GM19395 (cell line): Measurements from ENCODE around the gene TRAPPC3L.

ENCODE experiments used
- ATAC-seq: cut with Tn5 transposase; IDR thresholded peaks from one replicate; pipeline ENCODE4 v1.9.1; 2021; ENCODE audit warnings: mild to moderate bottlenecking, moderate library complexity; ENCODE audit not compliant: unreplicated experiment

Gene TRAPPC3L

GRCh38 chr6:116471531-116471930, 74.0 kb downstream of the TRAPPC3L start:
- ATAC-seq: no peak

- ATAC-seq: no peak
Observed at GRCh38 chr6:116468293-116468692, 77.2 kb downstream of the TRAPPC3L start.

GRCh38 chr6:116467514-116467913, 78.0 kb downstream of the TRAPPC3L start:
- ATAC-seq: no peak

- no peak for ATAC-seq
Observed at GRCh38 chr6:116467096-116467495, 78.4 kb downstream of the TRAPPC3L start.

GRCh38 chr6:116465246-116465645, 80.2 kb downstream of the TRAPPC3L start:
- no peak for ATAC-seq

GRCh38 chr6:116463301-116463700, 82.2 kb downstream of the TRAPPC3L start:
- ATAC-seq: no peak

- peak; percentile 76 for ATAC-seq
Observed at GRCh38 chr6:116461932-116462885, 83.3 kb downstream of the TRAPPC3L start.

- peak; percentile 10 for ATAC-seq
Observed at GRCh38 chr6:116461331-116461931, 84.1 kb downstream of the TRAPPC3L start, which contains the start of gene CALHM6. TSS of gene CALHM6 (plus strand) at chr6:116461375. CDS start at chr6:116461930, 555 bp downstream.

- ATAC-seq: no peak
Observed at GRCh38 chr6:116459927-116460326, 85.6 kb downstream of the TRAPPC3L start.

GRCh38 chr6:116458264-116458663, 87.2 kb downstream of the TRAPPC3L start:
- no peak for ATAC-seq

GRCh38 chr6:116456927-116457326, 88.6 kb downstream of the TRAPPC3L start:
- no peak for ATAC-seq

- no peak for ATAC-seq
Observed at GRCh38 chr6:116456106-116456505, 89.4 kb downstream of the TRAPPC3L start.

GRCh38 chr6:116452531-116452930, 93.0 kb downstream of the TRAPPC3L start:
- no peak for ATAC-seq

- ATAC-seq: no peak
Observed at GRCh38 chr6:116451916-116452315, 93.6 kb downstream of the TRAPPC3L start.

GRCh38 chr6:116450769-116451740, 94.4 kb downstream of the TRAPPC3L start:
- peak; percentile 90 for ATAC-seq

GRCh38 chr6:116450185-116450710, 95.2 kb downstream of the TRAPPC3L start:
- ATAC-seq: no peak

- ATAC-seq: no peak
Observed at GRCh38 chr6:116449565-116449964, 95.9 kb downstream of the TRAPPC3L start.

GRCh38 chr6:116447496-116448011, 97.9 kb downstream of the TRAPPC3L start:
- ATAC-seq: no peak

GRCh38 chr6:116447052-116447451, 98.4 kb downstream of the TRAPPC3L start:
- ATAC-seq: no peak

- no peak for ATAC-seq
Observed at GRCh38 chr6:116446399-116446798, 99.1 kb downstream of the TRAPPC3L start.
